ENCODE results near the gene UBR4. TPM values are rescaled to one million over a fixed set of nuclear protein-coding genes. Genes with fewer than 3 reads are reported as not detected.

The UBR4 gene
- total RNA-seq, 1 experiment from 2014 or later = 107 TPM

DNA sequence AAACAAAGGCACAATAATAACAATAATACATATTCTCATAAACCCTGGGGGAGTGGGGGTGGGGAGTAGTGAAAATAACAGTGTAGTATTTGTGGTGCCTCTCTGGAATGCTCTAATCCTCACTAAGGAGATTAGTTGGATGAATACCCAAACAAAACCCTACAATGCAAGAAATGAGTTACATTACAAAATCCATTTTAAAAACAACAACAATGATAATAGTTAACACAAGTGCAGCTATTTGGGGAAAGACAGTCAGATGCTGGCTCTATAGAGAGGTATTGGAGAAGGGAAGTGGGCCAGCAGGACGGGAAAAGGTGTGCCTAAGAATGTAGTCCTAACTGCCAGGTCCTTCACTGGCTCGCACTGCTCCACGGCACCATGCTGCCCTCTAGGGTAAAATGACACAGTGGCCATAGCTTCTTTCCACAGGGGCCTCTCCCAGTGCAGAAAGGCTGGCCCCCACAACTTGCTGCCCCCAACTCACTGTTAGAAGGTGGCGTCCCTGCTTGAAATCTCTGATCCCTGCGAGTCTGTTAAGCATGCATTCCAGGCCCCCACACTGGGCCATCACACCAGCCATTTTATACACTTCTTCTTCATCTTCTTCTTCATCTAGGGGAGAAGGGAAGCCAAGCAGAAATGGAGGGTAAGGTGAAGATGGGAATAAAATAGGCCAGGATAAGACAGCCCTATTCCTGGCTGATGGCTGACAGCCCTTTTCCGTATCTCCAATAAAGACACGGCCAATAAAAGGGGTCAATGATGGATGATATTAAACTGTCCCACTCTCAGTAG is 113.8 kb downstream of the UBR4 start:
- ATAC-seq = peak; percentile 87
- Histone ChIP-seq H3K79me2 (ENCODE audit: insufficient read depth, low read length) (no peaks in the 10 kb centered on the region), H3K36me3 (ENCODE audit: control insufficient read depth in 1 of 2, insufficient read depth in 2 of 2, low read length in 2 of 2) (peaks cover 69 to 85% of the 10 kb centered on the region in 2 experiments; a peak in 3 of 4 replicates), H3K27me3 (ENCODE audit: insufficient read depth, low read length) (no peaks in the 10 kb centered on the region), H4K20me1 (ENCODE audit: insufficient read depth) (no peaks in the 10 kb centered on the region), H3K9me2 (ENCODE audit: insufficient read depth) (no peaks in the 10 kb centered on the region), H3K9me3 (ENCODE audit: control insufficient read depth in 1 of 2, insufficient read depth in 1 of 2, low read depth in 1 of 2, low read length in 2 of 2) (no peaks in the 10 kb centered on the region), H2AFZ (ENCODE audit: low read depth, low read length, poor library complexity, severe bottlenecking) (no peak overlapping the region), H3K4me3 (replicated peaks in 1 of 2; ENCODE audit: low read depth in 1 of 2, low read length in 2 of 2) (no peak overlapping the region), H3K4me2 (ENCODE audit: low read length) (no peak overlapping the region), H3K4me1 (ENCODE audit: control insufficient read depth in 1 of 2, insufficient read depth in 2 of 2, low read length in 2 of 2) (no peaks in the 10 kb centered on the region), H3K27ac (ENCODE audit: low read depth, low read length) (no peak overlapping the region), H3K9ac (ENCODE audit: low read length) (no peak overlapping the region)
- POLR2A ChIA-PET = interaction anchor here (0.7 kb wide), 1 partner anchor 12 kb away, joined by 3 read pairs; no protein-coding TSS in a partner anchor
- RAD21 ChIA-PET (ENCODE audit: low non-redundant PET in 1 of 2, low total read pairs in 2 of 2, uncharacterized antibody in 2 of 2, unreplicated experiment in 2 of 2) = interaction anchor here (0.6 to 2.0 kb wide), 4 partner anchors 183 to 212 kb away, joined by 3 to 7 read pairs (median 5); no protein-coding TSS in a partner anchor
- TF ChIP-seq CBX3 (IDR thresholded peaks at IDR 0.05; ENCODE audit: low read depth) (no peak), SIN3A (IDR thresholded peaks at IDR 0.05; ENCODE audit: low read depth) (no peak), ATF3 (IDR thresholded peaks at IDR 0.05) (no peak), ZNF274 (IDR thresholded peaks at IDR 0.05; ENCODE audit: low read depth, low read length) (no peak), POLR2A (IDR thresholded peaks at IDR 0.05; ENCODE audit: borderline replicate concordance, extremely low read depth, insufficient read depth, insufficient read length) (no peak), CEBPB (IDR thresholded peaks at IDR 0.05; ENCODE audit: low read depth) (no peak), EZH2phosphoT487 (IDR thresholded peaks at IDR 0.05; ENCODE audit: borderline replicate concordance) (no peak), SP1 (IDR thresholded peaks at IDR 0.05; ENCODE audit: low read depth) (no peak), REST (IDR thresholded peaks at IDR 0.05; ENCODE audit: low read depth) (no peak), POLR2AphosphoS5 (IDR thresholded peaks at IDR 0.05; ENCODE audit: low read depth, low read length) (no peak), EGR1 (IDR thresholded peaks at IDR 0.05; ENCODE audit: low read depth) (no peak), RAD21 (IDR thresholded peaks at IDR 0.05; ENCODE audit: low read depth) (peak; percentile 82), SRF (IDR thresholded peaks at IDR 0.05; ENCODE audit: low read depth) (no peak)
- TF ChIP-seq, protein P1, sequence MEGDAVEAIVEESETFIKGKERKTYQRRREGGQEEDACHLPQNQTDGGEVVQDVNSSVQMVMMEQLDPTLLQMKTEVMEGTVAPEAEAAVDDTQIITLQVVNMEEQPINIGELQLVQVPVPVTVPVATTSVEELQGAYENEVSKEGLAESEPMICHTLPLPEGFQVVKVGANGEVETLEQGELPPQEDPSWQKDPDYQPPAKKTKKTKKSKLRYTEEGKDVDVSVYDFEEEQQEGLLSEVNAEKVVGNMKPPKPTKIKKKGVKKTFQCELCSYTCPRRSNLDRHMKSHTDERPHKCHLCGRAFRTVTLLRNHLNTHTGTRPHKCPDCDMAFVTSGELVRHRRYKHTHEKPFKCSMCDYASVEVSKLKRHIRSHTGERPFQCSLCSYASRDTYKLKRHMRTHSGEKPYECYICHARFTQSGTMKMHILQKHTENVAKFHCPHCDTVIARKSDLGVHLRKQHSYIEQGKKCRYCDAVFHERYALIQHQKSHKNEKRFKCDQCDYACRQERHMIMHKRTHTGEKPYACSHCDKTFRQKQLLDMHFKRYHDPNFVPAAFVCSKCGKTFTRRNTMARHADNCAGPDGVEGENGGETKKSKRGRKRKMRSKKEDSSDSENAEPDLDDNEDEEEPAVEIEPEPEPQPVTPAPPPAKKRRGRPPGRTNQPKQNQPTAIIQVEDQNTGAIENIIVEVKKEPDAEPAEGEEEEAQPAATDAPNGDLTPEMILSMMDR (IDR thresholded peaks at IDR 0.05 in 2 of 3, conservative IDR thresholded peaks at IDR 0.05 in 1 of 3; ENCODE audit: borderline replicate concordance in 1 of 3, insufficient read depth in 1 of 3, low read depth in 2 of 3, low read length in 2 of 3) = peak; percentile 51 to 81 (median 55)
- DNase-seq (ENCODE audit: low read depth, low spot score) = peak; percentile 6
- CTCF ChIA-PET = interaction anchor here (0.7 to 2.6 kb wide), 5 partner anchors 84 to 212 kb away, joined by 3 to 7 read pairs (median 5); no protein-coding TSS in a partner anchor
- no TSS peak for BruUV-seq (replicated peaks)
- intact Hi-C loops (cut with micrococcal nuclease) = loop anchor here (1.0 kb wide), 3 partner anchors 189 to 499 kb away; no protein-coding TSS in a partner anchor

All from HCT116 (cell line).